ENCODE results near the gene AURKA.
"Not testable (repeated sequence)": the region's sequence is repeated elsewhere in the genome, so short reads cannot be mapped to it uniquely, and the experiment has no call there.

AURKA gene

GRCh38 chr20:56420940-56421688 is 29.1 kb upstream of the AURKA start:
- no peak for DNase-seq

GRCh38 chr20:56420028-56420427 is 28.0 kb upstream of the AURKA start:
- no peak for DNase-seq

GRCh38 chr20:56418385-56418861 is 26.4 kb upstream of the AURKA start:
- no peak for DNase-seq

GRCh38 chr20:56417911-56418310 is 25.9 kb upstream of the AURKA start:
- DNase-seq: no peak

- DNase-seq: no peak
Observed at GRCh38 chr20:56417402-56417801, 25.4 kb upstream of the AURKA start.

- DNase-seq: peak; percentile 59
Observed at GRCh38 chr20:56414842-56415765, 23.1 kb upstream of the AURKA start.

GRCh38 chr20:56412949-56413348 is 20.9 kb upstream of the AURKA start:
- DNase-seq: no peak

GRCh38 chr20:56412473-56412790 is 20.4 kb upstream of the AURKA start:
- no peak for DNase-seq

- DNase-seq: no peak
Observed at GRCh38 chr20:56411759-56412472, 19.9 kb upstream of the AURKA start, which contains the start of gene CASS4. CASS4 (plus strand) TSS chr20:56412260; CDS start chr20:56412459, 199 bp downstream.

GRCh38 chr20:56411287-56411686 is 19.3 kb upstream of the AURKA start:
- DNase-seq: not testable (repeated sequence)

GRCh38 chr20:56409956-56410355 is 17.9 kb upstream of the AURKA start:
- DNase-seq: no peak

GRCh38 chr20:56409521-56409920 is 17.5 kb upstream of the AURKA start:
- DNase-seq: no peak

GRCh38 chr20:56406910-56407309 is 14.9 kb upstream of the AURKA start:
- no peak for DNase-seq

GRCh38 chr20:56405356-56405755 is 13.3 kb upstream of the AURKA start:
- DNase-seq: not testable (repeated sequence)

GRCh38 chr20:56403465-56403864 is 11.4 kb upstream of the AURKA start:
- DNase-seq: no peak

- DNase-seq: peak; percentile 64
Observed at GRCh38 chr20:56400001-56400640, 8.1 kb upstream of the AURKA start.

- no peak for DNase-seq
Observed at GRCh38 chr20:56395166-56395565, 3.2 kb upstream of the AURKA start.

- DNase-seq: no peak
Observed at GRCh38 chr20:56393653-56394052, 1.6 kb upstream of the AURKA start.

GRCh38 chr20:56392881-56393482 is 967 bp upstream of the AURKA start:
- no peak for DNase-seq

GRCh38 chr20:56391596-56392131 is 351 bp downstream of the AURKA start:
- DNase-seq: no peak

GRCh38 chr20:56391037-56391436 is 978 bp downstream of the AURKA start:
- no peak for DNase-seq

GRCh38 chr20:56390396-56390795 is 1.6 kb downstream of the AURKA start:
- DNase-seq: not testable (repeated sequence)

Measured in activated T-cell treated with anti-CD3 and anti-CD28 coated beads for 4 hours (primary cell).